ENCODE measurements around the gene RAB25. TPM values are rescaled to one million over a fixed set of nuclear protein-coding genes. Genes with fewer than 3 reads are reported as not detected.

Gene RAB25
- total RNA-seq, 4 donors from 2014 or later: 5.0 to 5.5 TPM; not detected in 2

DNA sequence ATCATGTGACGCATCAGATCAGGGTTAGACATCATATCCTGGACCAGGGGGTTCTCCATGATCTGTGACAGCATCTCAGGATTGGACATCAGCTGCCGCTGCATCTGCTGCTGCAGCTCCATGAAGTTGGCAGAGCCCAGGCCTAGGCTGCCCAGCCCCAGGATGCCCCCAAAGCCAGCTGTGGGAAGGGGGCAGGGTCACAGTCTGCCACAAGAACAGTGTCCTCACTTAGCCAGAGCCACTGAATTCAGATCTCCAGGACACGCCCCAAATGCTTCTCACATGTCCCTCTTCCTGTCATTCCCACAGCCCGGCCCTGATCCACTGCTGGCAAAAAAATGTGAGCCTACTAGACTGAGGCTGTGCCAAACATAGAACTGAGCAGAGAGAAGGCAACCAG is 10.6 kb upstream of the RAB25 start:
- Histone ChIP-seq H3K9me3 (no peaks in the 10 kb centered on the region), H3K27me3 (no peaks in the 10 kb centered on the region), H3K4me1 (no peaks in the 10 kb centered on the region), H3K4me3 (no peak overlapping the region), H3K27ac (no peak overlapping the region), H3K36me3 (no peaks in the 10 kb centered on the region)
- intact Hi-C loops (cut with DNase I; ENCODE audit: low total_unique reads): no loop called here
- DNase-seq: no peak
- TF ChIP-seq POLR2A (IDR thresholded peaks at IDR 0.05): no peak
- TF ChIP-seq, protein P1, sequence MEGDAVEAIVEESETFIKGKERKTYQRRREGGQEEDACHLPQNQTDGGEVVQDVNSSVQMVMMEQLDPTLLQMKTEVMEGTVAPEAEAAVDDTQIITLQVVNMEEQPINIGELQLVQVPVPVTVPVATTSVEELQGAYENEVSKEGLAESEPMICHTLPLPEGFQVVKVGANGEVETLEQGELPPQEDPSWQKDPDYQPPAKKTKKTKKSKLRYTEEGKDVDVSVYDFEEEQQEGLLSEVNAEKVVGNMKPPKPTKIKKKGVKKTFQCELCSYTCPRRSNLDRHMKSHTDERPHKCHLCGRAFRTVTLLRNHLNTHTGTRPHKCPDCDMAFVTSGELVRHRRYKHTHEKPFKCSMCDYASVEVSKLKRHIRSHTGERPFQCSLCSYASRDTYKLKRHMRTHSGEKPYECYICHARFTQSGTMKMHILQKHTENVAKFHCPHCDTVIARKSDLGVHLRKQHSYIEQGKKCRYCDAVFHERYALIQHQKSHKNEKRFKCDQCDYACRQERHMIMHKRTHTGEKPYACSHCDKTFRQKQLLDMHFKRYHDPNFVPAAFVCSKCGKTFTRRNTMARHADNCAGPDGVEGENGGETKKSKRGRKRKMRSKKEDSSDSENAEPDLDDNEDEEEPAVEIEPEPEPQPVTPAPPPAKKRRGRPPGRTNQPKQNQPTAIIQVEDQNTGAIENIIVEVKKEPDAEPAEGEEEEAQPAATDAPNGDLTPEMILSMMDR (IDR thresholded peaks at IDR 0.05): no peak

DNA sequence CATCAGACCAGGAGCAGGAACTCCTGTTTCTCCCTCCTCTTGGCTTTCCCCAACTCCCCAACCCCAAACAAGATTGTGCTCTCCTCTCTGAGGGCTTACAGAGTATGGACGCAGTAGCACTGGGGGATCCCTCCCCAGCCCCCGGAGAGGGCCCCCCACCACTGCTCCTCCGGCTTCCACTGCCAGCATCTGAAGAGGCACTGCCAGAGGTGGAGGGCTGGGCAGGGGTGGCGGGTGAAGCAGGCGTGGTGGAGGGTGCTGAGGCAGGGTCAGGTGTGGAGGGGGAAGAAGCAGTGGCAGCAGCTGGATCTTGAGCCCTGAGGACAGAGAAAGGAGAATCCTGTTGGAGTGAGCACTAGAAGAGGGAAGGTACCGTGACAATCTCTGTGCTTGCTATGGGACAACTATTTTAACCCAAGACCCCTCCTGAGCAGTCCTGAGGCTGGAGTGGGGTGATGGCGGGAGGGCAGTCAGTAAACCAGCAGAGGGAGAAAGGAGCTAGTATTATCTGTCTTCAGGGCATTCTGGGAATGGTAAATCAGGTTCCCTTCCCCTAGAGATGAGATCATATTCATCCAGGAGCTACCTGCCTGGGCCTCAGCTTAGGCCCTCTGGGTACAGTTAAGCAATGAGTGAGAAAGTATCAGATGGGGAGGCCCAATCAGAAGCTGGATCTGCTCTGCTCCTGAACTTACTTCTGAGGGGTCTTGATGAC is 9.8 kb upstream of the RAB25 start:
- H3K27me3 ChIP-seq: no peaks in the 10 kb centered on the region
- H3K4me1 ChIP-seq: no peaks in the 10 kb centered on the region
- DNase-seq: no peak
- intact Hi-C loops (cut with DNase I; ENCODE audit: low total_unique reads): no loop called here
- H3K27ac ChIP-seq: no peak overlapping the region
- TF ChIP-seq, protein P1 (IDR thresholded peaks at IDR 0.05): no peak
- TF ChIP-seq POLR2A (IDR thresholded peaks at IDR 0.05): no peak
- H3K36me3 ChIP-seq: no peaks in the 10 kb centered on the region
- H3K4me3 ChIP-seq: no peak overlapping the region
- H3K9me3 ChIP-seq: no peaks in the 10 kb centered on the region

DNA sequence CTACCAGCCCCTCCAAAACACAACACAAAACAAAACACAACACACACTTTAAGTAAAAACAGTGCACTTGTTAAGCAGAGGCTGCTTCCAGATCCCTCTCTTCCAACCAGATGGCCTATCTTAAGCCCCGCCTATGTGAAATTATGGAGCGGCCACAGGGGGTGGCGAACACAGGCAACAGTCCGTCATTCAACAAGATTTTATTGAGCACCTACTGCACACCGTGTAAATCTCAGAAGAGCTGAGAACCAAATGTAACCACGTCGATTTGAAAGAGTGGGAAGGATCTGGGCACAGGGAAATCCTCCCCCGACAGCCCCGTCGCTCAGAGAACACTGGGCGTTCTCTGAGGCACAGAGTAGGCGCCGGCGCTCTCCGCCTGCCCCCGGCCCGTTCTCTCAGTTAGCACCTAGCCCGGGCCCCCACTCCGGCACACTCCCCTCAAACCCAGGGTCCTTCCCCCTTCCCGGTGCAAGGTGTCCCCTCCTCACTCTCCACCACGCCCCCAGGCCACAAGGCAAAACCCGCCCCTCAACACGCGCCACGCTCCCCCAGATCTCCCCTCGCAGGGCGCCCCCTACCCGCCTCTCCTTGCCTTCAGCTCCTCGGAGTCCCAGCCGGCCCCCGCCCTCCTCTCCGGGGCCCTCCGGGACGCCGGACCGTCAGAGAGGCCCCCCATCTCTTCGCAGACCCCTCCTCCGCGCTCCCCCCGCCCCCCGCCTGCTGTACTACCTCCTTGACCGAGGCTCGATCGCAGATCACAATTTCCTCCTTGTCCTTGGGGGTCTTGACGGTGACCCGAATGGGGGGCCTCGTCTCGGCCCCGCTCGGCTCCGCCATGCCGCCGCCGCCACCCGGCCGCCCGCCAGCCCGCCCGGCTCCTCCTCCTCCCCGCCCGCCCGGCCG is 7.8 kb upstream of the RAB25 start:
- TF ChIP-seq POLR2A (IDR thresholded peaks at IDR 0.05): peak in 1 of 2 donors; percentile 22
- TF ChIP-seq, protein P1 (IDR thresholded peaks at IDR 0.05): peak in 2 of 4 experiments; percentile 3 to 21
- H3K27ac ChIP-seq: peak overlapping the region; percentile 93
- H3K9me3 ChIP-seq: no peaks in the 10 kb centered on the region
- no peaks in the 10 kb centered on the region for H3K27me3 ChIP-seq
- H3K4me1 ChIP-seq: no peaks in the 10 kb centered on the region
- DNase-seq: peak; percentile 66 to 71
- H3K4me3 ChIP-seq: peak overlapping the region; percentile 54 to 93
- intact Hi-C loops (cut with DNase I; ENCODE audit: low total_unique reads): no loop called here
- no peaks in the 10 kb centered on the region for H3K36me3 ChIP-seq

DNA sequence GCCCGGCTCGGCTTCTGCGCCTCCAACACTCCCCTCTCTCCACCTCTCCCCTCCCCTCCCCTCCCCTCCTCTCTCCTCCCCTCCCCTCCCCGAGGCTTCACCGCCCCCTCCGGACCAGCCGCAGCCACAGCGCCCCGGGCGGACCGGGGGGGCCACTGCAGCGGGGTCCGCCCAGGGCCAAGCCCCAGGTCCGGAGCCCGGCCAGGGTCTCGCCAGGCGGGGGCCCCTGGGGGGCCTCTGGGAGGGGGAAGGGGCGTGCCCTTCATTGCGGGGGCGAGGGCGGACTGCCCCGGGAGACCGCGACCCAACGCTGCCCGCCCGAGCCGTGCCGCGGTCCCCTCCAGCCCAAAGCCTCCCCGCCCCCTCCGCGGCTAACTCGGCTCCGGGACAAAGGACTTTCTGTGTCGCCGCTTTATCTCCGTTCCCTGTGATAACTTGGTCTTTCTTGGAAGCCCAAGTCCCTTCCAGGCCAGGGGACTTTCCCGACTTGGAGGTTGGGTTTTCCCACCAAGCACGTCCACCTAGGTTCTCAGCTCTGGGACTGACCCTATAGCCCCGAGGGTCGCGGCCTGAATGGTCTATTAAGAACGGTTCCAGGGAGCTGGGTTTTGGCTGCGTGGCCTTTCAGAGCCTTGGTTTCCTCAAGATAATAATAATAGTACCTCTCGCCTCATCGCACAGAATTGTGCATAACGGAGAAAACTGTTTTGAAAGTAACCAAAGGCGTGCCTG is 7.0 kb upstream of the RAB25 start, which contains the start of gene UBQLN4:
TSS of gene UBQLN4 (minus strand) at position 31 of the 732 bp plus-strand sequence. CDS start 97 bp downstream, outside the sequence.
- intact Hi-C loops (cut with DNase I; ENCODE audit: low total_unique reads): no loop called here
- peak; percentile 86 to 90 for DNase-seq
- H3K27ac ChIP-seq: peak within 1 kb of the TSS; percentile 93
- no peaks in the 10 kb centered on the region for H3K36me3 ChIP-seq
- no peaks in the 10 kb centered on the region for H3K9me3 ChIP-seq
- H3K4me1 ChIP-seq: no peaks in the 10 kb centered on the region
- H3K4me3 ChIP-seq: peak within 1 kb of the TSS; percentile 54 to 93
- TF ChIP-seq POLR2A (IDR thresholded peaks at IDR 0.05): peak in 1 of 2 donors; percentile 51
- TF ChIP-seq, protein P1 (IDR thresholded peaks at IDR 0.05): peak in 3 of 4 experiments; percentile 41 to 78 (median 54)
- no peaks in the 10 kb centered on the region for H3K27me3 ChIP-seq

All from uterus (tissue), 4 donors.